HG03432 (cell line): ENCODE measurements around the gene KIF13A.
"Not testable (repeated sequence)": the region's sequence is repeated elsewhere in the genome, so short reads cannot be mapped to it uniquely, and the experiment has no call there.

Source experiments
- ATAC-seq: cut with Tn5 transposase; IDR thresholded peaks from one replicate; pipeline ENCODE4 v1.9.1; 2021; ENCODE audit warnings: mild to moderate bottlenecking, moderate library complexity; ENCODE audit not compliant: unreplicated experiment

Gene KIF13A

DNA sequence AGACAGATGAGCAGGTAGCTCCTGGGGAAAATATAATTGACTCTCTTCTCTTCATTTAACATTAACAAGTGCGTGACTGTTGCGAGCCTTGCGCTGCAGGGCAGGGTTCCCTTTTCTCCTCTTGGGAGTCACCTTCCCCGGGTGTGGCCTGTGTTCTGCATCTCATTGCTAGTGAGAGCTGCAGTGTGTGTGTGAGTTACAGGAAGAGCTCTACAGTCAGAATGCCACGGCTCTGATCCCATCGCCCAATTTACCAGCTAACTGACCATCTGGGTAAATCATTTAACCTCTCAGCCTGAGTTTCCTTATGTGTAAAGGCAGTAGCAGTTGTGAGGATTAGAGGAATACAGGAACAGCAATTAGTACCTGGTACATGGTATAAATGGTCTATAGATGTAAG is 173.9 kb downstream of the KIF13A start:
- no peak for ATAC-seq

DNA sequence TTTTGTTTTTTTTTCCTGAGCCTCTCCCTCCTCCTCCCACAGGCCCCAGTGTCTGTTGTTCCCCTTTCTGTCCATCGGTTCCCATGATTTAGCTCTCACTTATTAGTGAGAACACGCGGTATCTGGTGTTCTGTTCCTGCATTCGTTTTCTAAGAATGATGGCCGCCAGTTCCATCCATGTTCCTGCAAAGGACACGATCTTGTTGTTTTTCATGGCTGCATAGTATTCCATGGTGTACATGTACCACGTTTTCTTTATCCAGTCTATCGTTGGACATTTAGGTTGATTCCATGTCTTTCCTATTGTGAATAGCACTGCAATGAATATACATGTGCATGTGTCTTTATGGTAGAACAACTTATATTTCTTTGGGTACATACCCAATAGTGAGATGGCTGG is 175.1 kb downstream of the KIF13A start:
- no peak for ATAC-seq

DNA sequence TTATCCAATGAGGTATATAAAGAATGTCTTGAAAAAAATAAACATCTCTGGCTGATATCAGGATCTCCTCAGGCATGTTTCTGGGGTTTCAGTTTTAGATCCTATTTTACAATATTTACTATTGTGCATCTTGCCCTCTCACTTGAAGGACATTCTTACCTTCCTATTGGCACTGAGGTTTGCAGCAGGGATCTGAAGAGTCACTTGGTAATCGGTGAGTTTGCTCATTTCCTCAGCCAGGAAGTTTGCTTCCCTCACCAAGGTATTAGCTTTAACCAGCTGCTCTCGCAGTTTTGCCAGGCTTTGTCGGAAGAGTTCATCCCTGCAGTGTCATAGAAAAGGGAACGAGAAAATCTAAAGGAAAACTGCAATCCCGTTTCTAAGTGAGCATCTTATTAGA is 178.8 kb downstream of the KIF13A start:
- no peak for ATAC-seq

DNA sequence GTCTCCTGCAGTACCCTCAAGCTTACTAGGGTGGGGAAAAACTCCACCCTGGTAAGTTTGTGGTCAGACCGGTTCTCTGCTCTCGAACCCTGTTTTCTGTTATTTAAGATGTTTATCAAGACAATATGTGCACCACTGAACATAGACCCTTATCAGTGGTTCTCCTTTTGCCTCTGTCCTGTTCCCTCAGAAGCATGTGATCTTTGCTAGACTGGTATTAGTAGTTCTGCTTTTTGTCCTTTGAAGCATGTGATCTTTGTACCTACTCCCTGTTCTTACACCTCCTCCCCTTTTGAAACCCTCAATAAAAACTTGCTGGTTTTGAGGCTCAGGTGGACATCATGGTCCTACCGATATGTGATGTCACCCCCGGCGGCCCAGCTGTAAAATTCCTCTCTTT is 180.0 kb downstream of the KIF13A start:
- not testable (repeated sequence) for ATAC-seq

DNA sequence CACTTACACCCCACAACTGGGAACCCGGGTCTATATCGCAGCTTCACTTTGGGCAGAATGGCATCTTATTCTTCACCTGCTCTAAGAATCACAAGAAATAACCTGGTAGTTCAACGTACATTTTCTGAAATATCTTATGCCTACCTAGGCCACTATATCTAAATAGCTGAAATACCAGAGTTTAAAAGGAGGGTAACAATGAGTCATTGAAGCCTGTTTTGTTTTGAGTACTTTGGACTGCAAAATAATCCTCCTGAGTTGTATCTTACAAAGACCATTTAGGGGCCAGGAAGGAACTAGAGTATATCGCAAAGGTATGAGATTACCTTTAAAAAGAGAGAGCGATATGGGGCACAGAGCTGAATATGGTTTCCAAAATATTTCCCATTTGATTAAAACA is 184.0 kb downstream of the KIF13A start:
- ATAC-seq, result no peak

DNA sequence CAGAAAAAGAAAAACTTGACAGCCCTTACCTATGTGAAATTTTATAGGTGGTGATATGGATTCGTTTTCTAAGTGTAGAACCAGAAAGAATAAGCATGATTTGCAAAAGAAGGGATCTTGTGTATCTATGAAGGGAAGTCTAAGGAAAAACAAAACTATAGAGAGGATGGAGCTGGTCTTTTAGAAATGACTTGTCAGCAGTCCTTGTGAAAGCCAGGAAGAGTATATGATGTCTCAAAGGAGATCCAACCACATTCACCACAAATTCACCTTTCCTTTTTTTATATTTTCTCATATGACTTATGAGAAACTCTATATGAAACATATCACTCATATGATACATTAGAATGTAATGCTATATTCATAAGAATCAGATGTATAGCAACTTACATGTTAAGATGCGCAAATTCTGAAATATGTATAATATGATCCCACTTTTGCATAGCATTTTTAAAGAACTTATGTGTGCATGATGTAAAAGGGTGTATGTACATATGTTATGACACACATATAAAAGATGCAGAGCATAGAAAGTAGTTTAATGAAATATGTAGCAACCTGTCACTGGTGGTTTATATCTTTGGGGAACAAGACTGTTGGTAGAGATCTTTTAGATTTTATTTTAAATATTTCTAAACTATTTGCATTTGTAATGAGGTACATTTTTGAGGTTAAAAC is 188.8 kb downstream of the KIF13A start:
- no peak for ATAC-seq

DNA sequence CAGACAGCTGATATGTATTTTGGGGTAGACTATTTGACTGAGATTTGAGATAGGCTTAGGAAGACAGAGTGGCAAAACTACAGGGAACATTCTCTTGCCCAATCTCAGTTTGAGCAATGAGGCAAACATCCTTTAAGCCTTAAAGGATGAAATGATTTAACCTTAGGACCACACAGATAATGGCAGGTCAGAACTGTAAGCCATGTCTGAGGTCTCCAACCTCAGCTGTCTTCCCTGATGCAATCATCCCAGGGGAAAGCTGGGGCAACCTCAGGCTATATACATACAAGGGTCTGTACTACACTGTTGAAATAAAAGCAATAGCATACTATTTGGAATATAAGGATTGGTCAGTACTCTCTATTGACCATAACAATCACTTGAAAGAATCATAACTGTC is 196.9 kb downstream of the KIF13A start:
- ATAC-seq, result no peak

DNA sequence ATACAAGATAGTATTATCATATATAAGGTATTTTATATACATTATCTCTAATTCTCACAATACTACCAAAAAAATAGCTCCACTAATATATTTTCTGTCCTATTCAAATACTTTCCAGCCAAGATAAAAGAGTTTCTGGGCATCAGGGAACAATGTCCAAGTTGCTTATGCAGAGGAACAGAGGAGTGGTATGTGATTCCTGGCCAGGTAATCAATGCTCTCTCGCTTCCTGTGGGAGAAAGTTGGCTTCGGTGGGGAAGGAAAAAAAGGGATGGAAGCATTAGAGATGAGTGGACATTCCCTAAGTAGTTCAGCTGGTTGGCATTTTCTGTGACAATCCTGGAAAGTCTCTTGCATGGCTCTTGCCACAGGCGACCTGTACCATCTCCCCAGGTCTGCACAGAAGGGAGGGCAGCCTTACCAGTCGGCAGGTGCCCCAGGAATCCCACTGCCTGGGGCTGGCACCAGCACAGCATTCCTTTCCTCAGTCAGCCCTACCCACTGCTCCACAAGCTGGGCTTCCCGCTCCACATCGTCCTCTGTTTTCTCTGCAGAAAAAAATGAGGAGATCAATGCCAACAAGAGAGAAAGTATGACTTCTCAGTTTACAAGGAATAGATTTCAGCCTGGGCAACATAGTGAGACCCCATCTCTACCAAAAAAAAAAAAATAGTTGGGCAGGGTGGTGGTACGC is 202.2 kb downstream of the KIF13A start:
- ATAC-seq, result no peak

DNA sequence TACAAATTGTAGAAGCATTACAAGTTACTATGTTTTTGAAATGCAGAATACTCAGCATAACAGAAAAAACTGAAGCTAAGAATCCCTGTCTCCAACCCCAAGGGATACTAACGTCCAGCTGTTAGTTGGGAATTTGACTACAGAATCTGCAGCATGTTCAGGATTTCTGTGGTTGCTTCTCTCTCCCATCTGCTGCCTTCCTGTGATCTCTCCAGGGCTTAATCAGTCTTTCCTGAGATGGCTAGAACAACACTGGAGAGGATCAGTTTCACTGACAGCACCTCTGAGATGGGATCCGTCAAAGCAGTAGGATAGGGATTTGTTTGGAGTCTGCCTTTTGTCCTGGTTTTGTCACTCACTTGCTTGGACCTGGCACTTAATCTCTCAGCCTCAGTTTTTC is 207.4 kb downstream of the KIF13A start:
- no peak for ATAC-seq

DNA sequence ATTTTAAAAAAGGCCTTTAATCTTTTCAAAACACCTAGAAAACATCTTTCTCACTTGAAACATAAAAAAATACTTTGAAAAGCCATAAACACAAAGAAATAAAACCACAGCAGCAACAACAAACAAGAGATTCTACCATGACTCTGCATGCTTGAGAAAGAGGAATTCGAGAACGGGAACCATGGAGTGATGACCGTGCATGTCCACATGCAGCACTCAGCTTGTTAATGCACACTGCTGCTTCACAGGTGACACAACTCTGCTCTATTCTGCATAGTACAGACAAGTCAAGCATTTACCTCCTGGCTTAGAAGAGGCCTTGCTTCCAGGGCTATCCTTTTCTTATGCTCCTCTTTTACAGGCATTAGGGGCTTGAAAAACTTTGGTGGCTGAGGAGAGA is 215.8 kb downstream of the KIF13A start:
- no peak for ATAC-seq

DNA sequence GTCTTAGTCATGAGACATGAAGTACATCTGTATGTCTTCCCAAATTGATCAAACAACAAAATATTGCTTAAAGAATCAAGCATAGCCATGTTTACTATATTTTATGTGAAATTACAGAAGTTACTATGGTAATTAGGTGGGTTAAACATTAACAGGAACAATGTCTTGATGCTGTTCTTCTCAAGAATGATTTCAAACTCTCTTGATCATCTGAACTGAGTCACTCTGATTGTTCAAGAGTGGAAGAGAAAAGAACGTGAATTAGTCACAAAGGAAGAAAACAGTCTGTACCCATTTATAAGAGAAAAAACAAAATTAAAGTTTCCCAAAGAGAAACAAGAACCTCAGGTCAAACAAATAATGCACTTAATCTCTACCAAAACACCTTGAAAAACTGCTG is 218.6 kb downstream of the KIF13A start:
- no peak for ATAC-seq

DNA sequence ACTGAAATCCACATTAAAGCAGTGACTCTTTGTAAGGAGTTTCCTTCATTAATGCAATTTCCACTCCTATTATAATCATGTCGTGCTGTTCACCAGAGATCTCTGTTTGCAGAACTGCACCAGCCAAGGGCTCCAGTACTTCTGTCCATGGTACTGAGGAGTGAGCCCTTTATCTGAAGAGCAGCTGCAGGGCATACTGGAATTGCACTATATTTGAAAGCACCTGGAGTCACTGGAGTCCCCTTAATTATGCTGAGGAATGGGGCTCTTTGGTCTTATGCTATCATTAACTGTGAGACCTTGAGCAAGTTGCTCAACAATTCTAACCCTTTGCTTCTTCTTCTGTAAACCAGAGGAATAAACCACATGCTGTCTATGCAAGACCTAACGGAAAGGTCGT is 219.0 kb downstream of the KIF13A start:
- ATAC-seq, result no peak

DNA sequence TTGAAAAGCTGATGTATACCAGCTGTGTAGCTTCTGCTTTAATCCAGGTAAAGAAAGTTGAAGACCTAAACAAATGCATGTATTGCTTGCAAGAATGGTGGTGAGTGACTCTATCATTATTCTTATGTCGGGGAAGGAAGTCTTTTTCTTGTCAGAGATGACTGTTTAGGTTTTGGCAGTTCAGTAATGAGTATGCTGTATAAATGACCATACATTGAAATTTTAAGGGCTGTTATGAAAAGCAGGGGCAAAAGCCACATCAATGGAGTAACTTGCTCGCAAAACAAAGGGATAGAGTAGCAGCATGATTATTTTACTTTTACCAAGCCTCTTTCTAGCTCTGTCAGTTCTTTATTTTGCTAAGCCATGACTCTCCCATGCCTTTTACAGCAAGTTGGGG is 224.8 kb downstream of the KIF13A start:
- no peak for ATAC-seq

DNA sequence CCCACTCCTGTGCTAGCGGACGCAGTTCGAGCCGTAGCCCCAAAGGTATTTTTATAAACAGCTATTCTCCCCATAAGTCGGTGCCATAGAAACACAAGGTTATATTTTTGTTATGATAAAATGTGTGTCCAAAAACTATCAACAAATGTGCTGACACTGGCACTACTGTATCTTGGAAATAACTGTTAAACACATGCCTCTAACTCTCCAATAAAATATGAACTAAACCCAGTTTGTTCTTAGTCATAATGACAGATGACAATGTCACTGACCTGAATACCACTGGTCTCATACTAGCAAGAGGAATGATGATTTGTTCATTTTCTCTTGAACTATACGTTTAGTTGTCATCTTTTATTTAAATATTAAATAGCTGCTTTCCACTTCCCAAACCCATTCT is 229.3 kb downstream of the KIF13A start:
- no peak for ATAC-seq

DNA sequence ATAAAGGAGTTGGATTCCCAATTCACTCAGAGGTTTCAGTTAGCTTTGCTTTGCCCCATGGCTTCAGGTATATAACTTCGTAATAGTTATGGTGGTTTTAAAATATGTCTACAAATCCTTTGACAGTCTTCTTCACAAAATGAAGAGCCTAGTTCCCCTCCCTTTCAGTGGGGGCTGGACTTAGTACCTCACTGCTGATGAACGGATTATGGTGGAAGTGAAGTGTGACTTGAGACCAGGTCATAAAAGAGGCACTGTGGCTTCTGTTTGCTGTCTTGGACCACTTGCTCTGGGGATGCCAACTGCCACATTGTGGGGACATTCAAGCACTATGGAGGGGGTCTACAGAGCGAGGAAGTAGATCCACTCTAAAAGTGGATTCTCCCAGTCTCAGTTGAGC is 233.2 kb downstream of the KIF13A start:
- no peak for ATAC-seq

DNA sequence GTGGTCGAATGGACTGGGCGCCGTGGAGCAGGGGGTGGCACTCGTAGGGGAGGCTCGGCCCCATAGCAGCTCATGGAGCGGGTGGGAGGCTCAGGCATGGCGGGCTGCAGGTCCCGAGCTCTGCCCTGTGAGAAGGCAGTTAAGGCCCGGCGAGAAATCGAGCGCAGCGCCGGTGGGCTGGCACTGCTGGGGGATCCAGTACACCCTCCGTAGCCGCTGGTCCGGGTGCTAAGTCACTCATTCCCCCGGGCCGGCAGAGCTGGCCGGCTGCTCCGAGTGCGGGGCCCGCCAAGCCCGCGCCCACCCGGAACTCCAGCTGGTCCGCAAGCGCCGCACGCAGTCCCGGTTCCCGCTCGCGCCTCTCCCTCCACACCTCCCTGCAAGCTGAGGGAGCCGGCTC is 242.1 kb downstream of the KIF13A start:
- not testable (repeated sequence) for ATAC-seq

DNA sequence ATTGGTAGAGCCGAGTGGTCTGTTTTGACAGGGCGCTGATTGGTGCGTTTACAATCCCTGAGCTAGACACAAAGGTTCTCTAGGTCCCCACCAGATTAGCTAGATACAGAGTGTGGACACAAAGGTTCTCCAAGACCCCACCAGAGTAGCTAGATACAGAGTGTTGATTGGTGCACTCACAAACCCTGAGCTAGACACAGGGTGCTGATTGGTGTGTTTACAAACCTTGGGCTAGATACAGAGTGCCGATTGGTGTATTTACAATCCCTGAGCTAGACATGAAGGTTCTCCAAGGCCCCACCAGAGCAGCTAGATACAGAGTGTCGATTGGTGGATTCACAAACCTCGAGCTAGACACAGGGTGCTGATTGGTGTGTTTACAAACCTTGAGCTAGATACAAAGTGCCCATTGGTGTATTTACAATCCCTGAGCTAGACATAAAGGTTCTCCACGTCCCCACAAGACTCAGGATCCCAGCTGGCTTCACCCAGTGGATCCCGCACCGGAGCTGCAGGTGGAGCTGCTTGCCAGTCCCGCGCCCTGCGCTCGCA is 242.6 kb downstream of the KIF13A start:
- not testable (repeated sequence) for ATAC-seq

DNA sequence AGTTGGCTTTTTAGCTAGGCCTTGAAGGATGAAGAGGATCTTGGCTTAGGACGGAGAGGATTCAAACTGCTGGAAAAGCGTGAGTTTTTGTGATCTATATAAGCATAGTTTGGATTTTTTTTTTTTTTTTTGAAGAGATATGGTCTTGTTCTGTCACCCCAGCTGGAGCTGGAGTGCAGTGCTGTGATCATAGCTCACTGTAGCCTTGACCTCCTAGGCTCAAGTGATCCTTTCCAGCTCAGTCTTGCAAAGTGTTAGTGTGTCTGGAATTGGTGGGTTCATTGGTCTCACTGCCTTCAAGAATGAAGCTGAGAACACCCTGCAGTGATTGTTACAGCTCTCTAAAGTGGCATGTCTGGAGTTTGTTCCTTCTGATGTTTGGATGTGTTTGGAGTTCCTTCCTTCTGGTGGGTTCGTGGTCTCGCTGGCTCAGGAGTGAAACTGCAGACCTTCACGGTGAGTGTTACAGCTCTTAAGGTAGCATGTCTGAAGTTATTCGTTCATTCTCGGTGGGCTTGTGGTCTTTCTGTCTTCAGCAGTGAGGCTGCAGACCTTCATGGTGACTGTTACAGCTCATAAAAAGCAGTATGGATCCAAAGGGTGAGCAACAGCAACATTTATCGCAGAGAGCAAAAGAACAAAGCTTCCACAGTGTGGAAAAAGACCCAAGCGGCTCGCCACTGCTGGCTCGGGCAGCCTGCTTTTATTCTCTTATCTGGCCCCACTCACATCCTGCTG is 243.2 kb downstream of the KIF13A start:
- ATAC-seq, result no peak

DNA sequence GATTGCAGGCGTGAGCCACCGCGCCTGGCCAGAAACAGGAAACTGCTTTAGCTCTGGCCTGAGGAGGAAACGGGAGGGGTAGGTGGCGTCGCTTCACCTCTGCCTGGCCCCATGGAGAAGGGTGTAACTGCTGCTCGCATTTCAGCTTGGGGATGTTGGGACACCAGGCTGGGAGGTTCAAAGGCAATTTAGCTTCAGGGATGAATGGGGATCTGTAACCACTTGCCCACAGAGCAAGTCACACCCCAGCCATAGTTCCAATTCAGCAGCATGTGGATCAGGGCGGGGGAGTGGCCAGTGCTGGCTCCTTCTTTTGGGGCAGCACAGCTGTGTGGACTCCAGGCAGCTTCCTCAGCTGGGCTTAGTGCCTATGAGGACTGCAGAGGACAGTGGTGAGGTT is 245.9 kb downstream of the KIF13A start:
- no peak for ATAC-seq

DNA sequence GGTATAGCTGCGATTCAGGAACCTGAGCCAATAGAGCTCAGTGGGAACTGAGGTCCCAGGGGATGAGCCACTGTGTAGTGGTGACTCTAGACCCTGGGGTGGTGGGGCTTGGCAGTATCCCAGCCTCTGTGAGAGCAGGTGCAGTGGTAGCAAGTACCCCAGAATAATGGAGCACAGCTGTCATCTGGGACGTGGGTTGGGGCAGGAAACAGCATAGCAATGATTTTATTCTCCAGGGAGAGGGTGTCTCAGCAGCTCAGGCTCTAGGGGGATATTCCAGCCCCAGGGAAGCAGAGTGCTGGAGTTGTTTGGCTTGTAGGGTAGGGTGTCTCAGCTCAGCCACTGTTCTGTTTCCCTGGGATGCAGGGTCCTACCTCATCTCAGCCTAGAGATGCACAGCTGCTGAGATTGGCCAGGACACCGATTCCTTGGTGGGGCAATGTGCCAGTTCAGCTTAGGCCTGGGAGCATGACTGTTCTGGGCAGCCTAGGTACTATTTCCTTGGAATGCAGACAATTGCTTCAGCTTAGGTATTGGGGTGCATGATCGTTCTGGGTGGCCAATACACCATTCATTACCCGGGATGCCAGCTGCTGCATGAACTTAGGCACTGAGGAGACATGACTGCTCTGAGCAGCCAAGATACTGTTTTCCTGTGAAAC is 246.7 kb downstream of the KIF13A start:
- no peak for ATAC-seq

DNA sequence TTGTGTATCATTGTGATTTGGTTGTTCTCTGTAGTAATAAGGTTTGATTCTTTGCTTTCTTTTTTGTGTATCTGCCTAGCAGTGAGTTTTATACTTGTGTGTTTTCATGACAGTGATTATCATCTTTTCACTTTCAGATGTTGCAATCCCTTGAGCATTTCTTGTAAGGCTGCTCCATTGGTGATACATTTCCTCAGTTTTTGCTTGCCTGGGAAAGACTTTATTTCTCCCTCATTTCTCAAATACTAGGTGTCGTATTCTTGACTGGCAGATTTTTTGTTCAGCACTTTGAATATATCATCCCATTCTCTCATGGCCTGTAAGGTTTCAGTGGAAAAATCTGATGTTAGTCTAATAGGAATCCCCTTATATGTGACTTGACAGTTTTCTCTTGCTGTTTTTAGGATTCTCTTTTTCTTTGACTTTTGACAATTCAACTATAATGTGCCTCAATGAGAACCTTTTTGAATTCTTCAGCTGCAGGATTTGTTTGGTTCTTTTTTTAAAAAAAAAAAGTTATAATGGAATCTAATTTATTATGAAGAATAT is 249.7 kb downstream of the KIF13A start:
- no peak for ATAC-seq
